Measurements from ENCODE around the gene PIMREG.

PIMREG gene

GRCh38 chr17:6446516-6447100 is 2.4 kb downstream of the PIMREG start:
- peaks cover 2% of the 10 kb centered on the region for H3K36me3 ChIP-seq (ENCODE audit: control insufficient read depth, insufficient read depth, low read length)
- H3K27ac ChIP-seq (ENCODE audit: low read depth, low read length): no peak overlapping the region
- peaks cover 6% of the 10 kb centered on the region for H3K4me1 ChIP-seq (ENCODE audit: control insufficient read depth, insufficient read depth, low read length)
- no peaks in the 10 kb centered on the region for H3K27me3 ChIP-seq (ENCODE audit: control insufficient read depth, insufficient read depth, low read length)
- H3K9ac ChIP-seq (ENCODE audit: low read length): no peak overlapping the region
- no peak overlapping the region for H3K4me3 ChIP-seq (ENCODE audit: low read length)

GRCh38 chr17:6448473-6448872 is 4.2 kb downstream of the PIMREG start:
- Histone ChIP-seq H3K4me1 (ENCODE audit: control insufficient read depth, insufficient read depth, low read length) (peaks cover 6% of the 10 kb centered on the region), H3K9ac (ENCODE audit: low read length) (no peak overlapping the region), H3K36me3 (ENCODE audit: control insufficient read depth, insufficient read depth, low read length) (peaks cover 2% of the 10 kb centered on the region), H3K4me3 (ENCODE audit: low read length) (no peak overlapping the region), H3K27me3 (ENCODE audit: control insufficient read depth, insufficient read depth, low read length) (no peaks in the 10 kb centered on the region), H3K27ac (ENCODE audit: low read depth, low read length) (no peak overlapping the region)

GRCh38 chr17:6449307-6449706 is 5.1 kb downstream of the PIMREG start:
- H3K9ac ChIP-seq (ENCODE audit: low read length): no peak overlapping the region
- H3K27me3 ChIP-seq (ENCODE audit: control insufficient read depth, insufficient read depth, low read length): no peaks in the 10 kb centered on the region
- peaks cover 1% of the 10 kb centered on the region for H3K4me1 ChIP-seq (ENCODE audit: control insufficient read depth, insufficient read depth, low read length)
- peaks cover 2% of the 10 kb centered on the region for H3K36me3 ChIP-seq (ENCODE audit: control insufficient read depth, insufficient read depth, low read length)
- no peak overlapping the region for H3K4me3 ChIP-seq (ENCODE audit: low read length)
- no peak overlapping the region for H3K27ac ChIP-seq (ENCODE audit: low read depth, low read length)

GRCh38 chr17:6450926-6451832 is 6.9 kb downstream of the PIMREG start:
- no peak overlapping the region for H3K27ac ChIP-seq (ENCODE audit: low read depth, low read length)
- H3K9ac ChIP-seq (ENCODE audit: low read length): no peak overlapping the region
- peaks cover 2% of the 10 kb centered on the region for H3K36me3 ChIP-seq (ENCODE audit: control insufficient read depth, insufficient read depth, low read length)
- no peak overlapping the region for H3K4me3 ChIP-seq (ENCODE audit: low read length)
- peaks cover 2% of the 10 kb centered on the region for H3K27me3 ChIP-seq (ENCODE audit: control insufficient read depth, insufficient read depth, low read length)
- H3K4me1 ChIP-seq (ENCODE audit: control insufficient read depth, insufficient read depth, low read length): no peaks in the 10 kb centered on the region

- H3K36me3 ChIP-seq (ENCODE audit: control insufficient read depth, insufficient read depth, low read length): peaks cover 2% of the 10 kb centered on the region
- H3K4me1 ChIP-seq (ENCODE audit: control insufficient read depth, insufficient read depth, low read length): no peaks in the 10 kb centered on the region
- H3K9ac ChIP-seq (ENCODE audit: low read length): no peak overlapping the region
- no peak overlapping the region for H3K27ac ChIP-seq (ENCODE audit: low read depth, low read length)
- peaks cover 2% of the 10 kb centered on the region for H3K27me3 ChIP-seq (ENCODE audit: control insufficient read depth, insufficient read depth, low read length)
- no peak overlapping the region for H3K4me3 ChIP-seq (ENCODE audit: low read length)
Measured at GRCh38 chr17:6452471-6453266, 8.4 kb downstream of the PIMREG start.

- no peak overlapping the region for H3K27ac ChIP-seq (ENCODE audit: low read depth, low read length)
- H3K4me3 ChIP-seq (ENCODE audit: low read length): no peak overlapping the region
- peaks cover 2% of the 10 kb centered on the region for H3K36me3 ChIP-seq (ENCODE audit: control insufficient read depth, insufficient read depth, low read length)
- no peaks in the 10 kb centered on the region for H3K4me1 ChIP-seq (ENCODE audit: control insufficient read depth, insufficient read depth, low read length)
- peaks cover 2% of the 10 kb centered on the region for H3K27me3 ChIP-seq (ENCODE audit: control insufficient read depth, insufficient read depth, low read length)
- H3K9ac ChIP-seq (ENCODE audit: low read length): no peak overlapping the region
Measured at GRCh38 chr17:6453279-6454024, 9.2 kb downstream of the PIMREG start.

- Histone ChIP-seq H3K9ac (ENCODE audit: low read length) (no peak overlapping the region), H3K4me1 (ENCODE audit: control insufficient read depth, insufficient read depth, low read length) (no peaks in the 10 kb centered on the region), H3K4me3 (ENCODE audit: low read length) (no peak overlapping the region), H3K36me3 (ENCODE audit: control insufficient read depth, insufficient read depth, low read length) (peaks cover 2% of the 10 kb centered on the region), H3K27ac (ENCODE audit: low read depth, low read length) (no peak overlapping the region), H3K27me3 (ENCODE audit: control insufficient read depth, insufficient read depth, low read length) (peaks cover 2% of the 10 kb centered on the region)
Measured at GRCh38 chr17:6454495-6455320, 10.5 kb downstream of the PIMREG start.

- Histone ChIP-seq H3K4me3 (ENCODE audit: low read length) (no peak overlapping the region), H3K36me3 (ENCODE audit: control insufficient read depth, insufficient read depth, low read length) (peaks cover 1% of the 10 kb centered on the region), H3K27ac (ENCODE audit: low read depth, low read length) (no peak overlapping the region), H3K27me3 (ENCODE audit: control insufficient read depth, insufficient read depth, low read length) (peaks cover 2% of the 10 kb centered on the region), H3K9ac (ENCODE audit: low read length) (no peak overlapping the region), H3K4me1 (ENCODE audit: control insufficient read depth, insufficient read depth, low read length) (no peaks in the 10 kb centered on the region)
Measured at GRCh38 chr17:6455321-6455705, 11.1 kb downstream of the PIMREG start.

- no peak overlapping the region for H3K9ac ChIP-seq (ENCODE audit: low read length)
- no peak overlapping the region for H3K27ac ChIP-seq (ENCODE audit: low read depth, low read length)
- H3K4me3 ChIP-seq (ENCODE audit: low read length): no peak overlapping the region
- peaks cover 2% of the 10 kb centered on the region for H3K27me3 ChIP-seq (ENCODE audit: control insufficient read depth, insufficient read depth, low read length)
- no peaks in the 10 kb centered on the region for H3K36me3 ChIP-seq (ENCODE audit: control insufficient read depth, insufficient read depth, low read length)
- no peaks in the 10 kb centered on the region for H3K4me1 ChIP-seq (ENCODE audit: control insufficient read depth, insufficient read depth, low read length)
Measured at GRCh38 chr17:6456321-6456720, 12.1 kb downstream of the PIMREG start.

GRCh38 chr17:6456914-6457687 is 12.8 kb downstream of the PIMREG start:
- Histone ChIP-seq H3K4me1 (ENCODE audit: control insufficient read depth, insufficient read depth, low read length) (no peaks in the 10 kb centered on the region), H3K27me3 (ENCODE audit: control insufficient read depth, insufficient read depth, low read length) (peaks cover 2% of the 10 kb centered on the region), H3K27ac (ENCODE audit: low read depth, low read length) (no peak overlapping the region), H3K36me3 (ENCODE audit: control insufficient read depth, insufficient read depth, low read length) (no peaks in the 10 kb centered on the region), H3K9ac (ENCODE audit: low read length) (no peak overlapping the region), H3K4me3 (ENCODE audit: low read length) (no peak overlapping the region)

Measured in rectal smooth muscle tissue (tissue), 1 donor.